A549 (cell line): ENCODE results near the gene DGLUCY. TPM values are rescaled to one million over a fixed set of nuclear protein-coding genes. Genes with fewer than 3 reads are reported as not detected.

Experiments used
- ATAC-seq, 2 experiments: fragments of 200-7000 bp in 1 of 2; fragments of >200 bp in 1 of 2; cut with Nextera tagmentation in 1 of 2; cut with Tn5 transposase in 1 of 2; 3 replicates each; pipeline versions ENCODE4 v1.8.0 to v1.9.1; 2018 to 2020; ENCODE audit warnings: mild to moderate bottlenecking in 1 of 2, moderate library complexity in 1 of 2
- CTCF ChIA-PET: fragments of 300-600 bp; sonication (Branson Sonifier 250); formaldehyde crosslinking; extraction: SDS; loops from one replicate; lab custom pipeline; 2021; ENCODE audit warnings: antibody characterized with exemption, inconsistent platforms; lab: Yijun Ruan, JAX
- POLR2A ChIA-PET: fragments of 350-600 bp; formaldehyde crosslinking; extraction: SDS; loops from one replicate; lab custom pipeline; 2021; ENCODE audit warnings: antibody characterized with exemption, inconsistent platforms; lab: Yijun Ruan, JAX
- DNase-seq, 2 experiments: peaks; one replicate each; pipeline versions ENCODE4 v3.0.0 to v3.0.0-alpha.2; 2011 to 2016; ENCODE audit warnings: low read depth in 1 of 2, low spot score in 1 of 2
- FAIRE-seq: peaks from 2 replicates; lab custom pipeline; 2011; peaks lifted over from hg19 to GRCh38; lab: Jason Lieb, UNC
- H3K27ac ChIP-seq, 2 experiments: fragments of >200 bp; sonication (Bioruptor Twin); formaldehyde crosslinking; 3 replicates each; pipeline ENCODE4 v1.5.1; 2016 to 2017
- H3K4me1 ChIP-seq: fragments of >200 bp; sonication (Bioruptor Twin); formaldehyde crosslinking; 3 replicates; pipeline ENCODE4 v1.6.1; 2016
- H3K4me2 ChIP-seq: fragments of >200 bp; sonication (Bioruptor Twin); formaldehyde crosslinking; 3 replicates; pipeline ENCODE4 v1.6.1; 2016
- H3K4me3 ChIP-seq: fragments of >200 bp; sonication (Bioruptor Twin); formaldehyde crosslinking; 3 replicates; pipeline ENCODE4 v1.5.1; 2016
- H3K9me3 ChIP-seq: fragments of >200 bp; sonication (Bioruptor Twin); formaldehyde crosslinking; 3 replicates; pipeline ENCODE4 v1.6.1; 2016
- BHLHE40 ChIP-seq: IDR thresholded peaks from 2 replicates; pipeline ENCODE4 v1.6.1; 2012; ENCODE audit warnings: low read depth, low read length, inconsistent platforms
- CBX8 ChIP-seq: fragments of 200-600 bp; sonication (generic); IDR thresholded peaks from 2 replicates; pipeline ENCODE4 v1.6.1; 2016
- CHD2 ChIP-seq: fragments of 150-350 bp; IDR thresholded peaks from 2 replicates; pipeline ENCODE4 v1.6.1; 2014; ENCODE audit warnings: low read length; ENCODE audit not compliant: partially characterized antibody
- CHD4 ChIP-seq: fragments of 200-600 bp; sonication (generic); IDR thresholded peaks from 2 replicates; pipeline ENCODE4 v1.6.1; 2016; ENCODE audit warnings: antibody characterized with exemption, mild to moderate bottlenecking, borderline replicate concordance
- EHF ChIP-seq: fragments of 250-450 bp; sonication (Bioruptor Pico); IDR thresholded peaks from 2 replicates; pipeline ENCODE4 v1.5.0; 2020; ENCODE audit warnings: mild to moderate bottlenecking
- EHMT2 ChIP-seq: fragments of 200-600 bp; sonication (generic); IDR thresholded peaks from 2 replicates; pipeline ENCODE4 v1.6.1; 2016; ENCODE audit warnings: antibody characterized with exemption, low read depth, mild to moderate bottlenecking, moderate library complexity
- FOSB ChIP-seq: fragments of 250-450 bp; sonication (Bioruptor Pico); IDR thresholded peaks from 2 replicates; pipeline ENCODE4 v1.5.0; 2020; ENCODE audit warnings: mild to moderate bottlenecking, moderate library complexity
- FOXS1 ChIP-seq: fragments of 250-450 bp; sonication (Bioruptor Pico); IDR thresholded peaks from 2 replicates; pipeline ENCODE4 v1.5.0; 2020; ENCODE audit warnings: mild to moderate bottlenecking, moderate library complexity
- HMGXB4 ChIP-seq: fragments of 250-450 bp; sonication (Bioruptor Pico); IDR thresholded peaks from 2 replicates; pipeline ENCODE4 v1.5.0; 2021; ENCODE audit warnings: mild to moderate bottlenecking, moderate library complexity, borderline replicate concordance
- HOXB5 ChIP-seq: fragments of 250-450 bp; sonication (Bioruptor Pico); IDR thresholded peaks from 2 replicates; pipeline ENCODE4 v1.5.0; 2020; ENCODE audit warnings: mild to moderate bottlenecking, moderate library complexity
- NFE2L2 ChIP-seq: fragments of 150-350 bp; conservative IDR thresholded peaks from 2 replicates; pipeline ENCODE4 v1.6.1; 2014; ENCODE audit warnings: low read length
- NR3C1 ChIP-seq: fragments of >200 bp; sonication (Bioruptor Twin); formaldehyde crosslinking; IDR thresholded peaks from 3 replicates; pipeline ENCODE4 v1.6.1; 2017
- POLR2A ChIP-seq: IDR thresholded peaks from 2 replicates; pipeline ENCODE4 v1.6.1; 2012; ENCODE audit warnings: mild to moderate bottlenecking, low read length
- RARB ChIP-seq: fragments of 250-450 bp; sonication (Bioruptor Pico); IDR thresholded peaks from 2 replicates; pipeline ENCODE4 v1.8.0; 2021; ENCODE audit warnings: mild to moderate bottlenecking, moderate library complexity
- RCOR1 ChIP-seq: fragments of 150-350 bp; IDR thresholded peaks from 2 replicates; pipeline ENCODE4 v1.6.1; 2014; ENCODE audit warnings: antibody characterized with exemption, low read length, low read depth
- REST ChIP-seq: fragments of 200-600 bp; sonication (generic); IDR thresholded peaks from 2 replicates; pipeline ENCODE4 v1.6.1; 2016; ENCODE audit warnings: antibody characterized with exemption, mild to moderate bottlenecking, moderate library complexity
- RNF2 ChIP-seq: fragments of 200-600 bp; sonication (generic); IDR thresholded peaks from 2 replicates; pipeline ENCODE4 v1.6.1; 2016; ENCODE audit warnings: low read depth, mild to moderate bottlenecking, antibody characterized with exemption, moderate library complexity, borderline replicate concordance
- TP53 ChIP-seq: fragments of 250-450 bp; sonication (Bioruptor Pico); IDR thresholded peaks from 2 replicates; pipeline ENCODE4 v1.5.0; 2021; ENCODE audit warnings: mild to moderate bottlenecking, moderate library complexity
- USF2 ChIP-seq: fragments of 450-650 bp; IDR thresholded peaks from 2 replicates; pipeline ENCODE4 v1.6.1; 2014; ENCODE audit warnings: antibody characterized with exemption
- ZC3H11A ChIP-seq: fragments of 450-650 bp; IDR thresholded peaks from 2 replicates; pipeline ENCODE4 v1.6.1; 2014; ENCODE audit warnings: antibody characterized with exemption, mild to moderate bottlenecking
- ZFP36 ChIP-seq: fragments of 450-650 bp; IDR thresholded peaks from 2 replicates; pipeline ENCODE4 v1.6.1; 2014; ENCODE audit warnings: borderline replicate concordance; ENCODE audit not compliant: partially characterized antibody
- ZNF302 ChIP-seq: fragments of 250-450 bp; sonication (Bioruptor Pico); IDR thresholded peaks from 2 replicates; pipeline ENCODE4 v1.9.0; 2021; ENCODE audit warnings: inconsistent platforms, mild to moderate bottlenecking, moderate library complexity
- WGBS: methylation state at CpG from one replicate; pipeline ENCODE4 v1.1.6; 2017; ENCODE audit errors: missing lambda C conversion rate; 5-methylcytosine and 5-hydroxymethylcytosine counted together
- polyA plus RNA-seq, 4 experiments: library from polyadenylated mRNA; depleted of rRNA in 3 of 4; stranded (reverse); fragments of >200 nt; fragmentation: RNase III in 1 of 4; extraction: RNeasy Plus Mini Kit Qiagen cat#74134 plus additional on column Dnase treatment in 1 of 4; gene quantifications; 2 replicates in 3 of 4; 3 replicates in 1 of 4; pipeline ENCODE4 v1.2.3, GENCODE V29; 2011 to 2017
- TF ChIP-seq, protein P1 (sequence below): IDR thresholded peaks from 2 replicates; pipeline ENCODE4 v1.6.1; 2012; ENCODE audit warnings: low read depth, borderline replicate concordance
- TF ChIP-seq, protein P2 (sequence below): fragments of 150-350 bp; IDR thresholded peaks from 2 replicates; pipeline ENCODE4 v1.6.1; 2014; ENCODE audit warnings: low read depth, mild to moderate bottlenecking, low read length

The DGLUCY gene
- polyA plus RNA-seq, 2 of the 4 experiments (the other 2 are of a cell fraction) = 14.4 to 17.5 TPM

DNA sequence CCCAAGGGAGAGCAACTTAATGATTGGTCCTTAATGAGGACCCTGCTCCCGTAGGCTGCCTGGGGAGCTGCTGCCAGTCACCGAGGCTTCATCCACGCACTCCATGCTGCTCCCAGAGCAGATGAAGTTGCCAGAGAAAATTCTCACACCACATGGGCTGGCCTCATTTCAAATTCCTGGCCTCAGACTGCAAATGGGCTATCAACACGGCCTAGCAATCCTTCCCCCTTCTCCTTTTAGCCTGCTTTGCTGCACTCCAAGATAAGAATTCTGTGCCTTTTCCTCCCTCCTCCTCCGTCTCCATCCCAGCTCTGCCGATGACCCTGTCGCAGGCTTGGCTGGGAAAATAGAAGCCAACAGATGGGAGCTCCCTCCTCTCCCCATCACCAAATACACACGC, 10.8 kb upstream of the DGLUCY start:
- TF ChIP-seq TP53 (CRISPR knock-in tag) (no peak), RNF2 (no peak)
- TF ChIP-seq, all 56 proteins: peak for 0
- POLR2A ChIA-PET = no interaction called here
- Histone ChIP-seq H3K27ac (no peak overlapping the region), H3K4me2 (no peak overlapping the region), H3K9me3 (no peaks in the 10 kb centered on the region), H3K4me3 (no peak overlapping the region), H3K4me1 (peaks cover 13% of the 10 kb centered on the region; the same call in 2 of the 3 replicates)
- DNase-seq = no peak
- no peak for ATAC-seq
- WGBS = 90% methylated on average over 8 of the region's 8 CpGs
- no peak for FAIRE-seq
- CTCF ChIA-PET = no interaction called here

GRCh38 chr14:91108941-91109611, 4.8 kb upstream of the DGLUCY start:
- POLR2A ChIA-PET = no interaction called here
- CTCF ChIA-PET = no interaction called here
- no peak for ATAC-seq
- TF ChIP-seq RNF2 (no peak), FOSB (CRISPR knock-in tag) (no peak), NFE2L2 (no peak), ZFP36 (no peak), EHMT2 (no peak), HOXB5 (no peak), POLR2A (no peak), BHLHE40 (no peak), RARB (CRISPR knock-in tag) (no peak), CHD2 (no peak), RCOR1 (no peak), HMGXB4 (no peak), NR3C1 (no peak), EHF (CRISPR knock-in tag) (no peak), USF2 (no peak), ZC3H11A (no peak), TP53 (CRISPR knock-in tag) (no peak)
- TF ChIP-seq, protein P1, sequence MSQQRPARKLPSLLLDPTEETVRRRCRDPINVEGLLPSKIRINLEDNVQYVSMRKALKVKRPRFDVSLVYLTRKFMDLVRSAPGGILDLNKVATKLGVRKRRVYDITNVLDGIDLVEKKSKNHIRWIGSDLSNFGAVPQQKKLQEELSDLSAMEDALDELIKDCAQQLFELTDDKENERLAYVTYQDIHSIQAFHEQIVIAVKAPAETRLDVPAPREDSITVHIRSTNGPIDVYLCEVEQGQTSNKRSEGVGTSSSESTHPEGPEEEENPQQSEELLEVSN = no peak
- TF ChIP-seq, all 56 proteins: peak for 0
- Histone ChIP-seq H3K4me2 (no peak overlapping the region), H3K9me3 (no peaks in the 10 kb centered on the region), H3K4me3 (no peak overlapping the region), H3K4me1 (peaks cover 12% of the 10 kb centered on the region; the same call in 2 of the 3 replicates), H3K27ac (no peak overlapping the region)
- WGBS = 83% methylated on average over 5 of the region's 7 CpGs
- no peak for DNase-seq
- FAIRE-seq = no peak

- H3K27ac ChIP-seq = no peak overlapping the region
- ATAC-seq (no peak), FAIRE-seq (no peak), DNase-seq (no peak)
- H3K4me2 ChIP-seq = no peak overlapping the region
- 32% methylated on average over 1 of the region's 1 CpG for WGBS
- H3K9me3 ChIP-seq = no peaks in the 10 kb centered on the region
- ChIA-PET CTCF (interaction anchor here (0.6 to 1.3 kb wide), 4 partner anchors 42 to 788 kb away, joined by 3 to 4 read pairs (median 3); no protein-coding TSS in a partner anchor), POLR2A (no interaction called here)
- H3K4me1 ChIP-seq = peaks cover 25% of the 10 kb centered on the region
- H3K4me3 ChIP-seq = no peak overlapping the region
- TF ChIP-seq CBX8 = no peak
- TF ChIP-seq POLR2A = no peak
- TF ChIP-seq ZNF302 (CRISPR knock-in tag) = no peak
- TF ChIP-seq CHD4 = no peak
- no peak for TF ChIP-seq FOXS1 (CRISPR knock-in tag)
- TF ChIP-seq, protein P2, sequence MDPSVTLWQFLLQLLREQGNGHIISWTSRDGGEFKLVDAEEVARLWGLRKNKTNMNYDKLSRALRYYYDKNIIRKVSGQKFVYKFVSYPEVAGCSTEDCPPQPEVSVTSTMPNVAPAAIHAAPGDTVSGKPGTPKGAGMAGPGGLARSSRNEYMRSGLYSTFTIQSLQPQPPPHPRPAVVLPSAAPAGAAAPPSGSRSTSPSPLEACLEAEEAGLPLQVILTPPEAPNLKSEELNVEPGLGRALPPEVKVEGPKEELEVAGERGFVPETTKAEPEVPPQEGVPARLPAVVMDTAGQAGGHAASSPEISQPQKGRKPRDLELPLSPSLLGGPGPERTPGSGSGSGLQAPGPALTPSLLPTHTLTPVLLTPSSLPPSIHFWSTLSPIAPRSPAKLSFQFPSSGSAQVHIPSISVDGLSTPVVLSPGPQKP = no peak
- no peak for TF ChIP-seq EHMT2
- no peak for TF ChIP-seq TP53 (CRISPR knock-in tag)
- TF ChIP-seq REST = no peak
- TF ChIP-seq NFE2L2 = no peak
These were observed 2.4 kb upstream of the DGLUCY start for GRCh38 chr14:91111443-91111842.
